HEK293 (cell line): ENCODE results near the gene ZNF451.
A peak's percentile ranks its signal among the peaks of the same experiment; 100 is the strongest.

Source experiments
- CTCF ChIP-seq: fragments of 450-650 bp; formaldehyde crosslinking; IDR thresholded peaks from 2 replicates; pipeline ENCODE4 v1.5.1; 2016; ENCODE audit warnings: missing biosample characterization, missing genetic modification characterization
- MYNN ChIP-seq: fragments of 450-650 bp; formaldehyde crosslinking; IDR thresholded peaks from 2 replicates; pipeline ENCODE4 v1.5.1; 2016; ENCODE audit warnings: missing biosample characterization, missing genetic modification characterization, borderline replicate concordance
- ZNF274 ChIP-seq, 2 experiments: fragments of 200-500 bp in 1 of 2; fragments of 450-650 bp in 1 of 2; sonication (Bioruptor generic) in 1 of 2; formaldehyde crosslinking in 1 of 2; IDR thresholded peaks; 2 replicates each; pipeline versions ENCODE4 v1.5.1 to v1.6.1; 2014 to 2016; ENCODE audit warnings: borderline replicate concordance in 1 of 2, inconsistent platforms in 1 of 2, low read length in 1 of 2, missing biosample characterization in 1 of 2, missing genetic modification characterization in 1 of 2
- ZNF433 ChIP-seq: fragments of 450-650 bp; formaldehyde crosslinking; IDR thresholded peaks from 2 replicates; pipeline ENCODE4 v1.5.1; 2016; ENCODE audit warnings: missing biosample characterization, missing genetic modification characterization, low read depth
- ZNF621 ChIP-seq: fragments of 450-650 bp; formaldehyde crosslinking; IDR thresholded peaks from 2 replicates; pipeline ENCODE4 v1.5.1; 2017; ENCODE audit warnings: missing biosample characterization, missing genetic modification characterization
- TF ChIP-seq, protein P1 (sequence below): fragments of 450-650 bp; formaldehyde crosslinking; IDR thresholded peaks from 2 replicates; pipeline ENCODE4 v1.5.1; 2016; ENCODE audit warnings: missing biosample characterization, missing genetic modification characterization

DNA sequence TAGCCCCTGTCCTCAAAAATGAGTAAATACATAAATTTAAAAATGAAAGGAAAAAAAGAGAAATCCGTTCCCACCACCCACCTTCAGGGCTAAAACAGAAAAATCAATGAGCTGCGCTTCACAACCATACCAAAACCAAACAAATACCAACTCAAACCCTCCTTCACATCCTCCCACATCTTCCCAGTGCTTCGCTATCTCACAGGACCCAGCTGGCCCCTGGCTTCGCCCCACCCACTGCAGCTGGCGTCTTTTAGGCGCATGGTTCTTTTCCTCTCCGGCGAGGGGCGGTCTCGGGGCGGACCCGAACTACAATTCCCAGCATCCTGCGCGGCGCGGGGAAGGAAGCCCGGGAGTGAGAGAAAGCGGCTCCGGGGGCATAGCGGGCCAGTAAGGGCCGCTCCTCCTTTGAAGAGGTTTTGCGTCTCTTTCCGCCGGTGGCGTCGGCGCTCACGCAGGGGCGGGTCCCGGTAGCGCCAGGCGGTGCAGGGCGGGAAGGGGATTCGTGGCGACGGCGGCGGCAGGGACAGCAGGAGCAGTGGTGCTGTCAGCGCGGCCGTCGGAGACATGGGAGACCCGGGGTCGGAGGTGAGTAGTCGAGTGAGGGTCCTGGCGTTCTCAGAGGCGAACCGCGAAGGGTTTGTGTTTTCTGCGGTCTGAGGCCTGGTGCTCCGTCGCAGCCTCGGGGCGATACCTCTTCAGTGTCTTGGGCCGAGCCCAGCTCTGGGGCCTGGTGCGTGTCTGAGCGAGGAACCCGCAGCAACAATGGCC, at the start of gene ZNF451:
- TF ChIP-seq, protein P1, sequence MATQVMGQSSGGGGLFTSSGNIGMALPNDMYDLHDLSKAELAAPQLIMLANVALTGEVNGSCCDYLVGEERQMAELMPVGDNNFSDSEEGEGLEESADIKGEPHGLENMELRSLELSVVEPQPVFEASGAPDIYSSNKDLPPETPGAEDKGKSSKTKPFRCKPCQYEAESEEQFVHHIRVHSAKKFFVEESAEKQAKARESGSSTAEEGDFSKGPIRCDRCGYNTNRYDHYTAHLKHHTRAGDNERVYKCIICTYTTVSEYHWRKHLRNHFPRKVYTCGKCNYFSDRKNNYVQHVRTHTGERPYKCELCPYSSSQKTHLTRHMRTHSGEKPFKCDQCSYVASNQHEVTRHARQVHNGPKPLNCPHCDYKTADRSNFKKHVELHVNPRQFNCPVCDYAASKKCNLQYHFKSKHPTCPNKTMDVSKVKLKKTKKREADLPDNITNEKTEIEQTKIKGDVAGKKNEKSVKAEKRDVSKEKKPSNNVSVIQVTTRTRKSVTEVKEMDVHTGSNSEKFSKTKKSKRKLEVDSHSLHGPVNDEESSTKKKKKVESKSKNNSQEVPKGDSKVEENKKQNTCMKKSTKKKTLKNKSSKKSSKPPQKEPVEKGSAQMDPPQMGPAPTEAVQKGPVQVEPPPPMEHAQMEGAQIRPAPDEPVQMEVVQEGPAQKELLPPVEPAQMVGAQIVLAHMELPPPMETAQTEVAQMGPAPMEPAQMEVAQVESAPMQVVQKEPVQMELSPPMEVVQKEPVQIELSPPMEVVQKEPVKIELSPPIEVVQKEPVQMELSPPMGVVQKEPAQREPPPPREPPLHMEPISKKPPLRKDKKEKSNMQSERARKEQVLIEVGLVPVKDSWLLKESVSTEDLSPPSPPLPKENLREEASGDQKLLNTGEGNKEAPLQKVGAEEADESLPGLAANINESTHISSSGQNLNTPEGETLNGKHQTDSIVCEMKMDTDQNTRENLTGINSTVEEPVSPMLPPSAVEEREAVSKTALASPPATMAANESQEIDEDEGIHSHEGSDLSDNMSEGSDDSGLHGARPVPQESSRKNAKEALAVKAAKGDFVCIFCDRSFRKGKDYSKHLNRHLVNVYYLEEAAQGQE (tag by site-specific recombination): no peak
- TF ChIP-seq CTCF: no peak; the same call in 1 of the 2 replicates
- no peak for TF ChIP-seq ZNF433 (tag by site-specific recombination)
- TF ChIP-seq MYNN (tag by site-specific recombination): 0 out of 2 replicates have a peak, but pooled peaks have one; percentile 24
- no peak for TF ChIP-seq ZNF621
- TF ChIP-seq ZNF274 (IDR thresholded peaks at IDR 0.05; ENCODE audit: low read length): no peak
- TF ChIP-seq ZNF274 (tag by site-specific recombination; IDR thresholded peaks at IDR 0.05; ENCODE audit: borderline replicate concordance): no peak
